Fibroblast of lung (primary cell): ENCODE results near the gene SERTAD2. TPM values are rescaled to one million over a fixed set of nuclear protein-coding genes. Genes with fewer than 3 reads are reported as not detected.

Experiments
- DNase-seq, 2 donors: peaks; one replicate each; pipeline versions ENCODE4 v3.0.0 to v3.0.0-alpha.2; 2010; ENCODE audit warnings: low read depth in 2 of 2
- H2AFZ ChIP-seq: 2 replicates; pipeline ENCODE4 v1.5.1; 2012; ENCODE audit warnings: low read length, control low read depth, inconsistent platforms
- H3K27ac ChIP-seq: 2 replicates; pipeline ENCODE4 v1.5.1; 2011; ENCODE audit warnings: low read length, control low read depth; ENCODE audit not compliant: insufficient read depth
- H3K27me3 ChIP-seq: 2 replicates; pipeline ENCODE4 v1.5.1; 2011; ENCODE audit warnings: mild to moderate bottlenecking, low read length; ENCODE audit not compliant: control insufficient read depth, insufficient read depth
- H3K36me3 ChIP-seq: 2 replicates; pipeline ENCODE4 v1.5.1; 2011; ENCODE audit warnings: low read length; ENCODE audit not compliant: control insufficient read depth, insufficient read depth
- H3K4me1 ChIP-seq: 2 replicates; pipeline ENCODE4 v1.5.1; 2011; ENCODE audit warnings: low read length; ENCODE audit not compliant: control insufficient read depth, insufficient read depth; ENCODE audit errors: extremely low read depth
- H3K4me2 ChIP-seq: 2 replicates; pipeline ENCODE4 v1.5.1; 2011; ENCODE audit warnings: low read length, control low read depth; ENCODE audit not compliant: insufficient read depth; ENCODE audit errors: extremely low read depth
- H3K4me3 ChIP-seq, 4 experiments: fragments of 200-600 bp in 1 of 4; sonication (generic) in 1 of 4; replicated peaks in 1 of 4; 2 replicates each; pipeline ENCODE4 v1.5.1; 2011 to 2016; ENCODE audit warnings: low read length in 4 of 4, low read depth in 3 of 4, mild to moderate bottlenecking in 3 of 4, control low read depth in 2 of 4, inconsistent platforms in 1 of 4, mixed read lengths in 1 of 4; ENCODE audit not compliant: insufficient read depth in 1 of 4; ENCODE audit errors: control extremely low read depth in 1 of 4
- H3K79me2 ChIP-seq: 2 replicates; pipeline ENCODE4 v1.5.1; 2012; ENCODE audit warnings: mild to moderate bottlenecking, low read length, inconsistent platforms; ENCODE audit not compliant: control insufficient read depth, insufficient read depth
- H3K9ac ChIP-seq: 2 replicates; pipeline ENCODE4 v1.5.1; 2011; ENCODE audit warnings: mild to moderate bottlenecking, low read length, control low read depth; ENCODE audit not compliant: insufficient read depth
- H3K9me3 ChIP-seq: 2 replicates; pipeline ENCODE4 v1.5.1; 2012; ENCODE audit warnings: low read depth, low read length; ENCODE audit not compliant: control insufficient read depth, insufficient read depth
- H4K20me1 ChIP-seq: 2 replicates; pipeline ENCODE4 v1.5.1; 2011; ENCODE audit warnings: low read length; ENCODE audit not compliant: control insufficient read depth, insufficient read depth; ENCODE audit errors: extremely low read depth
- EZH2 ChIP-seq: IDR thresholded peaks from 2 replicates; pipeline ENCODE4 v1.5.1; 2012; ENCODE audit warnings: low read length, control low read depth, mild to moderate bottlenecking; ENCODE audit errors: missing control alignments
- polyA plus RNA-seq, 2 donors: library from polyadenylated mRNA; depleted of rRNA in 1 of 2; stranded (reverse) in 1 of 2; unstranded in 1 of 2; fragments of >200 nt; gene quantifications; 2 replicates each; pipeline ENCODE4 v1.2.1, GENCODE V29; 2011 to 2012; ENCODE audit warnings: missing spikeins in 1 of 2
- total RNA-seq: library from RNA; depleted of rRNA; stranded (reverse); fragments of >200 nt; gene quantifications from 2 replicates; pipeline ENCODE4 v1.2.1, GENCODE V29; 2014
- TF ChIP-seq, protein P1 (sequence below), 2 donors: IDR thresholded peaks in 1 of 2; conservative IDR thresholded peaks in 1 of 2; 1 replicate in 1 of 2; 2 replicates in 1 of 2; pipeline ENCODE4 v1.5.1; 2011 to 2012; ENCODE audit warnings: low read length in 2 of 2, control low read depth in 1 of 2, inconsistent platforms in 1 of 2, low read depth in 1 of 2, mild to moderate bottlenecking in 1 of 2

SERTAD2 gene
- total and polyA plus RNA-seq, 2 donors (not counting 1 experiment from before 2014, with no cell fraction given): 15.2 to 16.5 TPM

DNA sequence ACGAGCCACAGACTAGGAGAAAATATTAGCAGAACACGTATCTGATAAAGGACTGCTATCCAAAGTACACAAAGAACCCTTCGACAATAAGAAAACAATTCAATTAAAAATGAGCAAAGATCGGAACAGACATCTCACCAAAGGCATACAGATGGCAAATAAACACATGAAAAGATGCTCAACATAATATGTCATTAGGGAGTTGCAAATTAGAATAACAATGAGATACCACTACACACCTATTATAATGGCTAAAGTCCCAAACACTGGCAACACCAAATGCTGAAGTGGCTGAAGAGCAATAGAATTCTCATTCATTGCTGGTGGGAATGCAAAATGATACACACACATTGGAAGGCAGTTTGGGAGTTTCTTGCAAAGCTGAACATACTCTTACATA, 33.1 kb downstream of the SERTAD2 start:
- no peaks in the 10 kb centered on the region for H3K9me3 ChIP-seq
- no peak for TF ChIP-seq EZH2
- TF ChIP-seq, protein P1, sequence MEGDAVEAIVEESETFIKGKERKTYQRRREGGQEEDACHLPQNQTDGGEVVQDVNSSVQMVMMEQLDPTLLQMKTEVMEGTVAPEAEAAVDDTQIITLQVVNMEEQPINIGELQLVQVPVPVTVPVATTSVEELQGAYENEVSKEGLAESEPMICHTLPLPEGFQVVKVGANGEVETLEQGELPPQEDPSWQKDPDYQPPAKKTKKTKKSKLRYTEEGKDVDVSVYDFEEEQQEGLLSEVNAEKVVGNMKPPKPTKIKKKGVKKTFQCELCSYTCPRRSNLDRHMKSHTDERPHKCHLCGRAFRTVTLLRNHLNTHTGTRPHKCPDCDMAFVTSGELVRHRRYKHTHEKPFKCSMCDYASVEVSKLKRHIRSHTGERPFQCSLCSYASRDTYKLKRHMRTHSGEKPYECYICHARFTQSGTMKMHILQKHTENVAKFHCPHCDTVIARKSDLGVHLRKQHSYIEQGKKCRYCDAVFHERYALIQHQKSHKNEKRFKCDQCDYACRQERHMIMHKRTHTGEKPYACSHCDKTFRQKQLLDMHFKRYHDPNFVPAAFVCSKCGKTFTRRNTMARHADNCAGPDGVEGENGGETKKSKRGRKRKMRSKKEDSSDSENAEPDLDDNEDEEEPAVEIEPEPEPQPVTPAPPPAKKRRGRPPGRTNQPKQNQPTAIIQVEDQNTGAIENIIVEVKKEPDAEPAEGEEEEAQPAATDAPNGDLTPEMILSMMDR (conservative IDR thresholded peaks at IDR 0.05 in 1 of 2, IDR thresholded peaks at IDR 0.05 in 1 of 2; ENCODE audit: low read depth in 1 of 2, low read length in 2 of 2): no peak
- no peak overlapping the region for H3K4me3 ChIP-seq
- DNase-seq: no peak
- H3K27ac ChIP-seq: no peak overlapping the region
- no peak overlapping the region for H3K9ac ChIP-seq
- no peaks in the 10 kb centered on the region for H3K36me3 ChIP-seq
- no peak overlapping the region for H3K4me2 ChIP-seq
- no peak overlapping the region for H2AFZ ChIP-seq
- H3K79me2 ChIP-seq: no peaks in the 10 kb centered on the region
- H3K4me1 ChIP-seq: no peaks in the 10 kb centered on the region
- H3K27me3 ChIP-seq: no peaks in the 10 kb centered on the region
- H4K20me1 ChIP-seq: no peaks in the 10 kb centered on the region

DNA sequence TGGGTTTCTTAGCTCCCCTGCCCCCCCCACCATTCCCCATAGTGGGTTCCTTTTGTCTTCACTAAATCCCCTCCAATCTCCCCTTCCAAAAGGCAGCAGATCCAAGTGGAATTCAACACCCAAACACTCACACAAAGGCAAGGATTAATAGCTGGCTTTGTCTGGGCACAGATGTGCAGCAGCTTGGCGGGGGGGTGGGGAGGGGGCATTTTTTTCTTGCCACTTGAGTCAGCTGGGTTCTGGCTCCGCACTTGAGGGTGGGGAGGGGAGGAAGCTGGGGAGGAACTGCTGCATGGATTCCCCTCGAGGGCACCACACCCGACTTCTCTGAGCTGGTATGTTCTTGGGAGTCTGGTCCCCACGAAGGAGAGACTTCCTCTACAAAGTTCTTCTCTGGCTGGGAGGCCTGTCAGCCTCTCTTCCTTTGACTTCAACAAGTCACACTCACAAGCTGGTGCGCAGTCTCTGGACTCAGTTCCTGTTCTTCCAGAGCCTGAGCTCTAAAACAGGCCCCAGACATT, 36.0 kb downstream of the SERTAD2 start:
- H3K79me2 ChIP-seq: no peaks in the 10 kb centered on the region
- H4K20me1 ChIP-seq: no peaks in the 10 kb centered on the region
- no peaks in the 10 kb centered on the region for H3K9me3 ChIP-seq
- H3K27ac ChIP-seq: no peak overlapping the region
- H3K4me2 ChIP-seq: no peak overlapping the region
- no peaks in the 10 kb centered on the region for H3K36me3 ChIP-seq
- H3K9ac ChIP-seq: no peak overlapping the region
- H3K4me1 ChIP-seq: no peaks in the 10 kb centered on the region
- TF ChIP-seq EZH2: no peak
- TF ChIP-seq, protein P1 (conservative IDR thresholded peaks at IDR 0.05 in 1 of 2, IDR thresholded peaks at IDR 0.05 in 1 of 2; ENCODE audit: low read depth in 1 of 2, low read length in 2 of 2): no peak
- no peak for DNase-seq
- no peaks in the 10 kb centered on the region for H3K27me3 ChIP-seq
- H2AFZ ChIP-seq: no peak overlapping the region
- H3K4me3 ChIP-seq: no peak overlapping the region

DNA sequence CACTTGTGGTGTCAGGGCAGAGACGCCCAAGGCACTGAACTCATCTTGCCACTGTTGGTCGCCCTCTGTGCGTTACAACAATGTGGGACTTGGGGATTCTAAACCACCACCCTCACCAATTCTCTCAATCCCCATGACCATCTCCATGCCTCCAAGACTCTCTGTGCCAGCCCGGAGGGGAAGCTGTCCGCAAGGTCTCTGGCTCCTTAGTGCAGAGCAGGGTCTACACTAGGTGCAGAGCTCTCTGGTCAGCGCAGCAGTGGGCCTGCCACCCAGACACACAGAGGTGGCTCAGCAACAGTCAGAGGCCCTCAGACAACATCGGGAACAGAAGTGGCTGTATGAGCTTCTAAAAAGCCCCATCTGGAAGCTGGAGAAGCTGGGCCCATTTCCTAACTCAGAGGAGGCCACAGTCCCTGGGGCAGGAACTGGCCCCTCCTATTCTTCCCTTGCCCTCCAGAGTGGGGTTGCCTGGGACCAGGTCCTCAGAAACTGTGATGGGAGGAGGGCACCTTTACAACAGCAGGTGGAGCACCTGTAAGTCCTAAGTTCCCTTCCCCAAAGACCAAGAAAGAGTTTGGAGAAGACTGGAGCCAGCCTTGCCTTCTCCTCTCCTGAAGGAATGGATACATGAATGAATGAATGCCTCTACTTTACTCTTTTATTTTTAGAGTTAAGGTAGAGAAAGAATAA, 37.7 kb downstream of the SERTAD2 start:
- H2AFZ ChIP-seq: no peak overlapping the region

More for the DNA sequence above, 37.7 kb downstream of the SERTAD2 start:
- no peak for DNase-seq
- H3K9me3 ChIP-seq: no peaks in the 10 kb centered on the region
- H3K27ac ChIP-seq: no peak overlapping the region
- H3K4me2 ChIP-seq: no peak overlapping the region
- no peaks in the 10 kb centered on the region for H3K36me3 ChIP-seq
- no peaks in the 10 kb centered on the region for H4K20me1 ChIP-seq
- H3K4me1 ChIP-seq: no peaks in the 10 kb centered on the region
- no peaks in the 10 kb centered on the region for H3K79me2 ChIP-seq
- no peak overlapping the region for H3K4me3 ChIP-seq
- H3K27me3 ChIP-seq: peaks cover 5% of the 10 kb centered on the region
- TF ChIP-seq, protein P1 (conservative IDR thresholded peaks at IDR 0.05 in 1 of 2, IDR thresholded peaks at IDR 0.05 in 1 of 2; ENCODE audit: low read depth in 1 of 2, low read length in 2 of 2): no peak
- H3K9ac ChIP-seq: no peak overlapping the region
